HG02852 (cell line): ENCODE results near the gene DHRS11.

Experiments
- ATAC-seq: cut with Tn5 transposase; IDR thresholded peaks from one replicate; pipeline ENCODE4 v1.9.1; 2021; ENCODE audit warnings: mild to moderate bottlenecking, moderate library complexity; ENCODE audit not compliant: unreplicated experiment

The DHRS11 gene, protein sequence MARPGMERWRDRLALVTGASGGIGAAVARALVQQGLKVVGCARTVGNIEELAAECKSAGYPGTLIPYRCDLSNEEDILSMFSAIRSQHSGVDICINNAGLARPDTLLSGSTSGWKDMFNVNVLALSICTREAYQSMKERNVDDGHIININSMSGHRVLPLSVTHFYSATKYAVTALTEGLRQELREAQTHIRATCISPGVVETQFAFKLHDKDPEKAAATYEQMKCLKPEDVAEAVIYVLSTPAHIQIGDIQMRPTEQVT

DNA sequence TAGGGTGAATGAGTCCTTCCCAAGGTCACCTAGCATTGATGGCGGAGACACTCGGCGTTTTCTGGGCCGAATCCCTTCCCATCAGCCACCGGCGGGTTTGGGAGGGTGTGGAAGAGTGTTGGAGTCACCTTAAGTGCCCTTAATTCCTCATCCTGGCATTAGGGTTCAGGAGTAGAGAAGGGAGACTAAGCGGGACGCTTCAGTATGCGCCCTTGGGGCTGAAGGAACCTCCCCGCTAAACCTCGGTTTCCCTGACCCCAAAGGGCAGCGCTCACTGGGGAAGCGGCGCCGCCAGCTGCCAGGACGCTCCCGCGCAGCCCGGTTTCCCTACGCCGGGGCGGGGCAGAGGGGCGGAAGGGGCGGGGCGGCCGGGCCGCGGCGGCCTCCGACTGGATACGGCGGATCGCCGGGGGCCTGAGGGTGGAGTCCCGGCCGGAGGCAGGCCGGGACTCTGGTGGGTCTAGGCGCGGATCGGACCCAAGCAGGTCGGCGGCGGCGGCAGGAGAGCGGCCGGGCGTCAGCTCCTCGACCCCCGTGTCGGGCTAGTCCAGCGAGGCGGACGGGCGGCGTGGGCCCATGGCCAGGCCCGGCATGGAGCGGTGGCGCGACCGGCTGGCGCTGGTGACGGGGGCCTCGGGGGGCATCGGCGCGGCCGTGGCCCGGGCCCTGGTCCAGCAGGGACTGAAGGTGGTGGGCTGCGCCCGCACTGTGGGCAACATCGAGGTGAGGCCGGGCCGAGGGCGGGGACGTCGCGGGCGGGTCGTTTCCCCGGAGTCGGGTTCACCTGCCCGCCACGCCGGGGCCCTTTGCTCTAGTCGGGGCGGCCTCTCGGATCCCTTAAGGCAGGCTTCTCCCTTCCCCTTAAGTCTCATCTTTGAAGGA is at the start of gene DHRS11:
DHRS11 (plus strand) TSS at position 446 of the 882 bp plus-strand sequence; CDS start at position 577, 131 bp downstream.
- peak; percentile 87 for ATAC-seq

DNA sequence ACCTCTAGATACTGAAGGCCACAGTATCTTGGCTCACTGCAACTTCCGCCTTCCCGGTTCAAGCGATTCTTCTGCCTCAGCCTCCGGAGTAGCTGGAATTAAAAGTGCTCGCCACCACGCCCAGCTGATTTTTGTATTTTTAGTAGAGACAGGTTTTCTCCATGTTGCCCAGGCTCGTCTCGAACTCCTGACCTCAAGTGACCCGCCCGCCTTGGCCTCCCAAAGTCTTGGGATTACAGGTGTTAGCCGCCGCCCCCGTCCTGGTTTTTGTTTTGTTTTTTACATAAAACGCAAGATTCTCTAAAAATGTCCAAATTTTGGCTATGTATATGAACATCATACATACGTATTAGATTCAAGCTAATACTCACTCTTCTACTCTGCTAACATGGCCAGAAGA is 48.9 kb upstream of the DHRS11 start:
- ATAC-seq = no peak

DNA sequence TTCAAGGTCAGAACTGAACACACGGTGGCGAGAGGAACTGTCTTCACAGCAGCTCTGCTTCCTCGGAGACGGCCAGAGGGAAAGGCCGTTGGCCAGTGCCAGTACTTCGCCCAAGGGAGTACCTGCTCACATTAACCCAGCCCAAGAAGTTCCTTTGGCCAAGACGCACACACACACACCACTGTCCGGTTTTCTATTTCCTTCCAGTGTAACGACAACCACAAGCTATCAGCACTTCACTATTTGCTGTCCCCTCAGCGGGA is 47.7 kb upstream of the DHRS11 start:
- no peak for ATAC-seq

DNA sequence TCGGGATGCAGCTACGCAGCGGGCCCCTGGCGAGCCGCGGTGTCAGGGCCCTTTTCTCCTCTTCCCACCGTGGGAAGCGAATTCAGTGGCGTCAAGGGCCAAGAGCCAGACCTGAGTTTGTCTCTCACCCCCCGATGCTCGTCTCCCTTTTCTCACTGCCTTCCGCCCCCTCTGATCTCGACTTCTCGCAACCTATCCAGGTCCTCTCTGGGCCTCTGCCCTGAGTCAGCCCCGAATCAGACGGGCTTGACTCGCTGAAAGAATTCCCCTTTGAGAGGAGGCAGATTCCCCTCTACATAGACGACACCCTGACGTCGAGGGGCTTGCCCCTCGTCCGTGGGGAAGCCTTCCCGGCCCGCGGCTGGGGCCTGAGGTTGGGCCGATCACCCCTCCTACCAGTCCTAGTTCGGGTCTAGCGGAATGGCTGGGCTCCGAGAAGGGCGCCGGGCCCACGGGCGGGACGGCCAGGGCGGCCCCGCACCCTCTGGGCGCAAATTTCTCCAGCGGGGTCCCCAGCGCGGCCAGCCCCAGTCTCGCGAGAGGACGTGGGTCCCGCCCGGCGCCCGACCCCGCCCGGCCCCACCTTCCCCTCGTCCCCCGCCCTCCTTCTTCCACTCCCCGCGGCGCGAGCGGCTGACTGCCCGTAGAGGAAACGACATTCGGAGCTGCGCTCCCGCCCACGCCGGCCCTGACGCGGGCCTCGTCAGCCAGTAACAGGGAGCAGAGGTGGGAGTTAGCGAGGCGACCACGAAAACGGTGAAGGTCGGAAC is 47.2 kb upstream of the DHRS11 start, which contains the start of gene GGNBP2:
GGNBP2 (plus strand) TSS at position 613 of the 770 bp plus-strand sequence. CDS start 806 bp downstream, outside the sequence.
- peak; percentile 49 for ATAC-seq

DNA sequence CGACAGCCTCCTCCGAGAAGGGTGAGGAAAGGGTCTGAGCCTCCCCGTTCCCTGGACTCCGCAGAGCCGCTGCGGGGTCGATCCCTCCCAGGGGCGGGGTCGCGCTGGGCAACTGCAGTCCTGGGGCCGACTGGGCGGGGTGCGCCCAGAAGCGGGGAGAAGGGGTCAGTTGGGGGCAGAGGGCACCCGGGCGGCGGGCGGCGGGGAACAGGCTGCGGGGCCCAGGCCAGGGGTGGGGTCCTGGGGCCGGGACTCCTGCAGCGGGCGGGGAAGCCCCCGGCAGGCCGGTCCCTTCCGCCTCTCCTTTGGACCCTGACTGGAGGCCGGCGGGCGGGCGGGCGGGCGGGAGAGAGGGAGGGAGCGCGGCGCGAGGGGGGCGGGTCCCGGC is 46.6 kb upstream of the DHRS11 start:
- ATAC-seq = peak; percentile 31

DNA sequence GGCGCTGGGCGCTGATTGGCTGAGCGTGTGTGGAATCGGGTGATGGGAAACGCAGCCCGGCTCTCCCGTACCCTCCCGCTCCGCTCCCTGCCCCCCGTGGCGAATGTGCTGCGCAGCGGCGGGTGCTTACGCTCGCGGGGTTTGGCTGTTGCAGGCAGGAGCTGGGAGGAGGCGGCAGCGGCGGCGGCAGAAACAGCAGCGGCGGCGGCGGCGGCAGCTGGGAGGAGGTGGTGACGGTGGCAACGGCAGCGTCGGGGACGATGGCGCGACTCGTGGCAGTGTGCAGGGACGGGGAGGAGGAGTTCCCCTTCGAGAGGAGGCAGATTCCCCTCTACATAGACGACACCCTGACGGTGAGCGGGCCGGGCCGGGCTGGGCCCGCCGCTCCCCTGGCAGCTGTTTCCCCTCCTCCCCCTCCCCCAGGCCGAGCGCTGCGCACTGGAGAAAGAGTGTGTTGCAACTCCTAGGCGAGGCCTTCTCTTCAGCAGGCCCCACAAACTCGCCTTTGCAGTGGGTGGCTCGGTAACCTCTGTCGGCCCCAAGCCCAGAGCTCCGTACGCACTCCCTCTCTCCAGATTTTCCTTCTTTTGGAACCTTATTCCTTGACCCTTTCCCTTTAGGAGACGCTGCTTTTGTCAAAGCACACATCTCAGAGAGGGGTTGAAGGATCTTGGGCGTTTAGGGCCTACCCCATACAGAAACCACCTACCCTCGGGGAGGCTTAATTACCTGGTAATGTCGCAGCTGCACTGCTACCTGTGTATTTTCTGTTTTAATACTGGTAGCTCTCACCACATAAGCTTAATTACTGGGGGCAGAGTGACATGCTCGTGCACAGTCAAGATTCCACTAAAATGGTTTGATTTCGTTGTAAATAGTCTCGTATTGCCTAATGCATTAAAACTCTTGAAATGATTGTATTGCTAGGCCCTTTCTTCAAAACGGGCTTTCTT is 45.9 kb upstream of the DHRS11 start:
- peak; percentile 71 for ATAC-seq

DNA sequence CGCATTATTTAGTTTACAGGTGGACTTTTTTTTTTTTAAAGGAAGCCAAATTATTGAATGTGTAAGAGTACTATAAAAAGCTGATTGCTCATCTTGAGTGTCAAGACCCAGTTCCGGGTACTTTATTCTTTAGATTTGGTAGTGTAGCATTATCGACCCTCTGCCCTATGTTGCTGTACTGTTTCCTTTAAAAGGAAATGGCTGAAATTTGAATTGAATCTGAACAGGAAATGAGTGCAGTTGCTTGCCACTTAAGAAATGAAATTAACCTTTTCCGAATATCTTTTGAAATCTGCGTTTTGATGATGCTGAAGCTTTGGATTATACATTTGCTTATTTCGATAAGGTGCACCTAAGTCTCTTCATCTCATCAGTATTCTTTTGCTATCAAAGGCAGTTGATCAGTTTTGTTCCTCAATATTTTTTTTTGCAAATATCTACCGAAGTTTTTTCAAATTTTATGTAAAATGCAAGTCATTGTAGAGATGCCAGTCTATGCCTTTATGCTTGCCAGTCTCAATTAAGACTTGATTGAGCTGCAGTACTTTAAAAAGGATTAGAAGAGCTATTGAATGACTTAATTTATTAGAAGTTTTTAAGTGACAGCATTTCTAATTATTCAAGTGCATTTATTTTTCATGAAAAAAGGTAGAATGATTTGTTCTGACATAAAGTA is 45.1 kb upstream of the DHRS11 start:
- no peak for ATAC-seq

DNA sequence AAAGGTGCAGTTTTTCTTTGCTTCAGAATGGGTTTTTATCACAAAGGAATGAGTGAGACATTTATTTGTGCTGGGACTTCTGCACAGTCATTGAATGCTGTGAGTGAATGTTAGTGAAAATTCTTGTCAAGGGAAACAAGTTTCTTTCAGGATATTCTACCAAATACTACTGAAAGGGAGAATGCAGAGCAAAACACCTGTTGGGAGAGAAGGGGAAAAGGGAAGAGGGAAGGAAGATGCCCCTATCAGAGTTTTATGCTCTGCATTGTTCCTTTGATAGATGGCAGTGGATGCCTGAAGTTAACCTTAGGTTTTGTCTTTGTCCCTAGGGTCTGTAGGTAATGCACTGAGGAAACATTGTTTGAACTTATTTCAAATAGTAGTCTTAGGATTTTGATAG is 43.9 kb upstream of the DHRS11 start:
- ATAC-seq = no peak

DNA sequence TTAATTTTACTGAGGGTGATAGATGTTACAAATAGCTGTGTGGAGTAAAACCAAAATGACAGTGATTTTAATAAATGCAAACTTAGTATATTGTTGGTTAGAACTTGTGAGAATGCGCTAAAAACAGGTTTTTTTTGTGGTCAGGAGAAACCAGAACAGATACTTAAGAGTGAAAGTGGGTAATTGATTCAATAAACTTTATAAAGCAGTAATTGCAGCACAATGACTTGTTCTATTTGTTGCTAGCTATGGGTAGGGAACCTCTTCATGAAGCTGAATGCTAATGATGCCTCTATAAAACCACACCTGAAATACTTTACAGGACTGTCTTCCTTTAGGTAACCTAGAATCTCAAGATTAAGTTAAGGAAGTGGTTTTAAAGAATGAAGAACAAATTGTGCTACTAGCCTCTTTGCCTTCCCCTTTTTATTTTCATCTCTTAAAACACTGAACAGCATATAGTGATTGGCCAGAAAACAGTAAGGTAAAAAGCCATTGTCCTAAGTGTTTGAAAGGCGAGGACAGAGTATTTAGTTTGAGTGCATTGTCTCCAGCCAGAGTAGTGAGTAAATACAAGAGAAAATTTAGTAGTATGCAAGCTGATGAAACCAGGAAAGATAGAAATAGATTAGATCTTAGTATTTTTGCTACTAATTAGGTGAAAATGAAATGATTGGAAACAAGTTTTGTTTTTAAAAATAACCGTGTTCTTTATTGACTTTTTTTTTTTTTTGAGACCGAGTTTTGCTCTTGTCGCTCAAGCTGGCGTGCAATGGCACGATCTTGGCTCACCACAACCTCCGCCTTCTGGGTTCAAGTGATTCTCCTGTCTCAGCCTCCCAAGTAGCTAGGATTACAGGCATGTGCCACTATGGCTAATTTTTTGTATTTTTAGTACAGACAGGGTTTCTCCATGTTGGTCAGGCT is 40.9 kb upstream of the DHRS11 start:
- no peak for ATAC-seq

DNA sequence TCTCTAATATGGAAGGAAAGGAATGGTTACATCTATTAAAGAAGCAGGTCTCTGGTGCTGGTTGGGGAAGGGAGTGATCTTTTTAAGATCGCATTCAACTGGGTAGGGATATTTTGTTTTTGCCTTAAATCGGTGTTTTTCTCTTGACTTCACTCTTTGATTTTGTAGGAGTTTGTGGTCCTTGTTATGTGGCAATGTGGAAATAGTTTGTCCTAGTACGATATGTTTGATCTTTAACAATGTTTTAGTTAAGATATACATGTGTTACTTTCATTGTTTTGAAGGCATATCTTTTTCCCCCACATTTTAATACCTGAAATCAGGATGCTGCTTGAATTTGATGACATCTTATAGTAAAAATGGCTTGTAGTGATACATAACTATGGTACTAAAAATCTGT is 38.2 kb upstream of the DHRS11 start:
- ATAC-seq = no peak

DNA sequence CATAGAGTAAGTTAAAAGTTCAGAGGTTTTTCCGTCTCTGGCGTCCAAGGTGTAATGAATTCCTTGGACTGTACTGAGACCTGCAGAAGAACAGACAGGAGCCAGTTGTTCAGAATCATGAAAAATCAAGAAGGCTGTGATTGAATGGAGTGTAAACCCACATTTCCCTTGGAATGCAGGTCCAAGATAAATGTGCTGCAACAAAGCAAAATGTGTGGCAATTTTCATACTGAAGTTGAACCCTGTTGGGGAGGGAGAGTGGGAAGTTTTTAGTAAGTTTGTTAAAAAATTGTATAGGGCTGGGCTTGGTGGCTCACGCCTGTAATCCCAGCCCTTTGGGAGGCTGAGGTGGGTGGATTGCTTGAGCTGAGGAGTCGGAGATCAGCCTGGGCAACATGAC is 25.6 kb upstream of the DHRS11 start:
- ATAC-seq = no peak

DNA sequence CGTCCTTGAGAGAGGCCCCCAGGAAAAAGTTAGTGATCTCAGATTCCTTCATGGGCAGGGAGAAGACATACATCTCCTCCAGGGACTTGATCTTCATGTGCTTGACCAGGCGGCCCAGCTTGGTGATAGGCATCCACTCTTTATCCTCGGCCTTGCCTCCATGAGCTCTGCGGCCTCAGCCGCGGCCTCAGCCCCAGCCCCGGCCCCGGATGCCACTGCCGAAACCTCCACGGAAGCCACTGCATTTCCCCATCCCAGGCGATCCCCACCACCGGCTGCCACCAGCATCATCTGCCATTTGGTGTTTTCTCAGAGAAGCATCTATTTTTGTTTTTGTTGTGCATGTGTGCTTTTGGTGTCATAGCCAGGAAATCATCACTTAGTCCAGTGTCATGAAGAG is 16.7 kb upstream of the DHRS11 start:
- no peak for ATAC-seq

DNA sequence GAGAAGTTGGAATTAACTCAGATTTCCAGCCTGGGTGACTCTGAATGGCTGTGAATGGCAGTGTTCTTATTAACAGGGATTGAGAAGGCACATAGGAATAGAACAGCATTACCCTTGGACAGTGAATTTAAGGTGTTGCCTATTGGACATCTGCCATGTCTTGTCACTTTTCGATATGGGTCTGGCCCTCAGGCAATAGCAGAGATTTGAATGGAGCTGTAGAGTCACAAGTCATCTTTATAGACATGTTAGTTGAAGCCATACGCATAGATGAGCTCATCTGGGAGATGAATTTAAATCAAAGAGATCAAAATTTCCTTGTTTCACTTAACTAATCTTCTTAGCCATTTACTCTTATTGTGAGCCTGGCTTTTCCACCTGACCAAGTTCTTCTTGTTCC is 14.9 kb upstream of the DHRS11 start:
- ATAC-seq = no peak

DNA sequence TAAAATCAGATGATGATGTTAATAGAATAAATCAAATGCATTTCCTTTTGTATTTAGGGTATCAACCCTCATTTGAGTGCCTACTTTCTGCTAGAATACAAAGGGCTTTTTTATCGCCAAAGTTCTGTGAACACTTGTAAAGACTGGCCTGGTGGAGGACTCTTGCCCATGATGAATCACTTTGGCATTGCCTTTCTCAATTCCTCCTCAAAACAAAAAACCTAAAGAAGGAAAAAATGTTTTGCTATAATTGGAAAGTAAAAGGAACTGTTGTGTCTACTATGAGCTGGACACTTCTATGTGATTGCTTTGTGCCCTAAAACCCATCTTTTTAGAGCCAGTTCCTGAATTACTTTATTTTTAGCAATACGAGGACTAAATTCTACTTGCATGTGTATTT is 13.0 kb upstream of the DHRS11 start:
- no peak for ATAC-seq

DNA sequence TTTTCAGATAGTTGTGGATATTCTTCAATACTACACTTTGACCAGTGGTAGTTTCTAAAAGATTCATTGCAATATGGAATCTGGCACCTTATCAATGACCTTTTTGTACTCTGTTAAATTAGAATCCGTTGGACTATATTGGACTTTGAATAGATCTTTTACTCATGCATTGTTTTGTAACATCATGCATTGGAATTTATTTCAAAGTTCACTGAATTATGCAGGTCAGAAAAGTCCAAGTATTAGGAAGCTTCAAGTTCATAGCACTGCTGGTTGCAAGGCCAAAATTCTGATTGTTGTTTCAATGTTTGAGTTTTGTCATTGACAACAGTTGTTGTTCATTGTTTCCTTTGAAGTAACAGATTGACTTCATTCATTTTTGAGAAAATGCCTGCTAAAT is 7.9 kb upstream of the DHRS11 start:
- ATAC-seq = no peak

DNA sequence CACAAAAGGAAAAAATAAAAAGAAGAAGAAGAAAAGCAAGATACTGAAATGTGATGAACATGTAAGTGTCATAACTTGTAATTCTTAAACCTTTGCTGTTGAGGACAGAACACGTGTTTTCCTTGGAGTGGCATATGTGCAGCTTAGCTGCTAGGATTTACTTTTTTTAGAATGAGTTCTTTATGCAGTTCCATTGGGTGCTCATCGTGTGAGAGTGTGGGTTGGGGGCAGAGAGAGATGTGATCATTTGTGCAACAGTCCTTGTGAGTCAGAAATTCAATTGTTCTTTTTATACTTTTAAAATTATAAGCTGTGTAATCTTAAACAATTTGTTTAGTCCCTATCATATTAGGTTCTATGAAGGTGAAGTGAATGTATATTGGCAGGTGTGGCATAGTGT is 5.5 kb upstream of the DHRS11 start:
- no peak for ATAC-seq

DNA sequence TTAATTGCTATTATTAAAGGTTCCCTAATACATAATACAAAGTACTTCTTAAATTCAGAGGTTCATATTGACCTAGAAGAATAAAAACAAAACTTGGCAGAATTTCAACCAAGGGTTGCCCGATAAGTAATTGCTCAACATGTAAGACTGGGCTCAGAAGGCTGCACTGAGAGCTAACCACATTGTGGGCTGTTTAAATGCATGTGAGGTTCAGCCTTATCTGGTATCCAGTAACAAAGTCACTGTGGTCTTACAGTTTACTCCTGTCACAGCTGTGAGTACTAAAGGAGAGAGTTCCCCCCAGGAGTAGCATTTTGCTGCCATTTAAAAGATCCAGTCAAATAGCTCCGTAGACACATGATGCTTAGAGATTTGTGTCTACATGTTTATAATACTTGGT is 1.6 kb upstream of the DHRS11 start:
- ATAC-seq = no peak

DNA sequence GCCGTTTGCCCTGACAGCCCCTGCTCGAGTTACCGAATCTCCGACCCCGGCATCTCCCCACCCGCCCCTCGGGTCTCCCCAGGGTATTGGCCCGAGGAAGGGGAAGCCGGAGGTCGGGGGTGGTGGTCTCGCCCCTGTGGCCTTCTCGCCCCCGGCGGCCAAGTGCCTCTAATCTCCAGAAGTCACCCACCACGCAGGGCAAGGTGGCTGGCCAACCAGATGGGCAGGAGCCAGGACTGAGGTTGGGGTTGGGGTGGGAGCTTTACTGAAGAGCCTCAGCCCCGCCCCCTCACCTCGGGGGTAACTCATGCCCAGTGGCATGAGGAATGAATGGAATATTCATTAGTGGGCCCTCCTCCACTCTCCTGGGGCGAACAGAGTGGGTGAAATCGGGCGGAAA is 637 bp downstream of the DHRS11 start:
- peak; percentile 13 for ATAC-seq

DNA sequence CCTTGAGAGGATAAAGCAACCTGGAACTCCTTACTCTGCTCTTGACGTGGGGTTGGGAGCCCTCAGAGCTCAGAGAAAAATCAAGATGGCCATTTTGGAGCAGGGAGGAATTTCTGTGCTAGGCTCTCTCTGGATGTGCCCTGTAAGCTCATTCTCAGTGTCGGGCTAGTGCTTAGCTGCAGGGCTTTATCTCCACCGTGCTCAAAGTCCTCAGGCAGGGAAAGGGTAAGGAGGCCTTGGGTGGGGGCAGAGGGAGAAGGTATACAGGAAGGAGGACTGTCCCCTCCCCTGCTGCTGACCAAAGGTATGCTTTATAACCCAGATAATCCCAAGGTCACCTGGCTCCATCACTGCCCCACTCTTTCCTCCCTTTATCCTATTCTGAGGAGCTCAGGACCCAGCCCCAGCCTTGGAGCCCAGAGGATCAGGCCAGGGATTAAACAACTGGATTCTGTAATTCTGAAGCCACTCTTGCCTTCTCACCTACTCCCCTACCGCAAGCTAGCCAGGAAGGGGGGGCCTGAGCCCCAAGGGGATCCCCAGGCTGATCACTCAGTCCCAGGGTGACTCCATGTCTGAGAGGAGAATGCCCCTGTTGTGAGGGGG is 1.1 kb downstream of the DHRS11 start:
- no peak for ATAC-seq
